ENCODE data around the gene VGLL4. TPM values are rescaled to one million over a fixed set of nuclear protein-coding genes. Genes with fewer than 3 reads are reported as not detected.

Gene VGLL4
- polyA plus RNA-seq, 2 of the 4 experiments (the other 2 are of a cell fraction): 24.7 to 28.1 TPM

GRCh38 chr3:11539218-11539617 lies 104.5 kb downstream of the VGLL4 start:
- WGBS (ENCODE audit: missing lambda C conversion rate): 89% methylated on average over 5 of the region's 5 CpGs
- Histone ChIP-seq H3K4me2 (no peak overlapping the region), H3K4me3 (no peak overlapping the region), H3K27ac (no peak overlapping the region), H3K4me1 (no peaks in the 10 kb centered on the region), H3K9me3 (no peaks in the 10 kb centered on the region)
- ATAC-seq: no peak
- DNase-seq (ENCODE audit: low read depth in 1 of 2, low spot score in 1 of 2): no peak
- no peak for TF ChIP-seq KDM1A (IDR thresholded peaks at IDR 0.05; ENCODE audit: low read depth)
- TF ChIP-seq ZFP36 (IDR thresholded peaks at IDR 0.05; ENCODE audit: borderline replicate concordance, partially characterized antibody): no peak
- TF ChIP-seq JUNB (IDR thresholded peaks at IDR 0.05): no peak
- no peak for TF ChIP-seq NFE2L2 (conservative IDR thresholded peaks at IDR 0.05; ENCODE audit: low read length)
- no peak for TF ChIP-seq CEBPB (IDR thresholded peaks at IDR 0.05)
- no peak for TF ChIP-seq RFX5 (IDR thresholded peaks at IDR 0.05)
- no peak for TF ChIP-seq FOXS1 (CRISPR knock-in tag; IDR thresholded peaks at IDR 0.05)
- TF ChIP-seq NPAS2 (CRISPR knock-in tag; IDR thresholded peaks at IDR 0.05; ENCODE audit: borderline replicate concordance): no peak
- no peak for TF ChIP-seq TP53 (CRISPR knock-in tag; IDR thresholded peaks at IDR 0.05)
- no peak for TF ChIP-seq CTCF (IDR thresholded peaks at IDR 0.05)
- TF ChIP-seq RNF2 (IDR thresholded peaks at IDR 0.05; ENCODE audit: borderline replicate concordance, low read depth): no peak
- no peak for TF ChIP-seq EP300 (IDR thresholded peaks at IDR 0.05)
- TF ChIP-seq, protein P1, sequence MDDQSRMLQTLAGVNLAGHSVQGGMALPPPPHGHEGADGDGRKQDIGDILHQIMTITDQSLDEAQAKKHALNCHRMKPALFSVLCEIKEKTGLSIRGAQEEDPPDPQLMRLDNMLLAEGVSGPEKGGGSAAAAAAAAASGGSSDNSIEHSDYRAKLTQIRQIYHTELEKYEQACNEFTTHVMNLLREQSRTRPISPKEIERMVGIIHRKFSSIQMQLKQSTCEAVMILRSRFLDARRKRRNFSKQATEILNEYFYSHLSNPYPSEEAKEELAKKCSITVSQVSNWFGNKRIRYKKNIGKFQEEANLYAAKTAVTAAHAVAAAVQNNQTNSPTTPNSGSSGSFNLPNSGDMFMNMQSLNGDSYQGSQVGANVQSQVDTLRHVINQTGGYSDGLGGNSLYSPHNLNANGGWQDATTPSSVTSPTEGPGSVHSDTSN (IDR thresholded peaks at IDR 0.05): no peak
- TF ChIP-seq USF2 (IDR thresholded peaks at IDR 0.05): no peak
- TF ChIP-seq CBX2 (IDR thresholded peaks at IDR 0.05; ENCODE audit: borderline replicate concordance, low read depth): no peak
- TF ChIP-seq HMGXB4 (CRISPR knock-in tag; IDR thresholded peaks at IDR 0.05; ENCODE audit: borderline replicate concordance): no peak
- TF ChIP-seq NR3C1 (IDR thresholded peaks at IDR 0.05): no peak
- TF ChIP-seq MYC (IDR thresholded peaks at IDR 0.05; ENCODE audit: borderline replicate concordance, low read length): no peak
- TF ChIP-seq, protein P2, sequence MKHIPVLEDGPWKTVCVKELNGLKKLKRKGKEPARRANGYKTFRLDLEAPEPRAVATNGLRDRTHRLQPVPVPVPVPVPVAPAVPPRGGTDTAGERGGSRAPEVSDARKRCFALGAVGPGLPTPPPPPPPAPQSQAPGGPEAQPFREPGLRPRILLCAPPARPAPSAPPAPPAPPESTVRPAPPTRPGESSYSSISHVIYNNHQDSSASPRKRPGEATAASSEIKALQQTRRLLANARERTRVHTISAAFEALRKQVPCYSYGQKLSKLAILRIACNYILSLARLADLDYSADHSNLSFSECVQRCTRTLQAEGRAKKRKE (CRISPR knock-in tag; IDR thresholded peaks at IDR 0.05; ENCODE audit: low read depth): no peak
- no peak for TF ChIP-seq POLR2AphosphoS2 (conservative IDR thresholded peaks at IDR 0.05; ENCODE audit: low read length)
- ChIA-PET CTCF (interaction anchor here (0.9 kb wide), 1 partner anchor 112 kb away, joined by 5 read pairs; no protein-coding TSS in a partner anchor), POLR2A (no interaction called here)
- FAIRE-seq: no peak

DNA sequence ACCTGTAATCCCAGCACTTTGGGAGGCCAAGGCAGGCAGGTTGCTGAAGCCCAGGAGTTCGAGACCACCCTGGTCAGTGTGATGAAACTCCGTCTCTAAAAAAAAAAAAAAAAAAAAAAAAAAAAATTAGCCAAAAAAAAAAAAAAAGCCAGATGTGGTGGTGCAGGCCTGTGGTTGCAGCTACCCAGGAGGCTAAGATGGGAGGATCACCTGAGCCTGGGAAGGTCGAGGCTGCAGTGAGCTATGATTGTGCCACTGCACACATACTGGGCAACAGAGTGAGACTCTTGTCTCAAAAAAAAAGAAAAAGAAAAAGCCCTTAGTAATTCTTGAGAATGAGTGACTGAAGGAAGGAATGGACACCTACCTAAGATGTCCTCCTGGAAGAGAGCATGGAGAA lies 105.1 kb downstream of the VGLL4 start:
- Histone ChIP-seq H3K9me3 (no peaks in the 10 kb centered on the region), H3K27ac (no peak overlapping the region), H3K4me1 (no peaks in the 10 kb centered on the region), H3K4me2 (no peak overlapping the region), H3K4me3 (no peak overlapping the region)
- ChIA-PET CTCF (interaction anchor here (0.8 to 1.4 kb wide), 6 partner anchors 10 to 384 kb away, joined by 3 to 5 read pairs (median 4); no protein-coding TSS in a partner anchor), POLR2A (no interaction called here)
- no peak for ATAC-seq
- WGBS (ENCODE audit: missing lambda C conversion rate): 81% methylated on average over 3 of the region's 3 CpGs
- no peak for FAIRE-seq
- no peak for TF ChIP-seq CBX2 (IDR thresholded peaks at IDR 0.05; ENCODE audit: borderline replicate concordance, low read depth)
- TF ChIP-seq, protein P2 (CRISPR knock-in tag; IDR thresholded peaks at IDR 0.05; ENCODE audit: low read depth): no peak
- no peak for TF ChIP-seq GATA3 (IDR thresholded peaks at IDR 0.05; ENCODE audit: borderline replicate concordance)
- DNase-seq (ENCODE audit: low read depth in 1 of 2, low spot score in 1 of 2): no peak

All from A549 (cell line).